ENCODE results near the gene RREB1.
"Not testable (repeated sequence)": the region's sequence is repeated elsewhere in the genome, so short reads cannot be mapped to it uniquely, and the experiment has no call there.

The RREB1 gene

DNA sequence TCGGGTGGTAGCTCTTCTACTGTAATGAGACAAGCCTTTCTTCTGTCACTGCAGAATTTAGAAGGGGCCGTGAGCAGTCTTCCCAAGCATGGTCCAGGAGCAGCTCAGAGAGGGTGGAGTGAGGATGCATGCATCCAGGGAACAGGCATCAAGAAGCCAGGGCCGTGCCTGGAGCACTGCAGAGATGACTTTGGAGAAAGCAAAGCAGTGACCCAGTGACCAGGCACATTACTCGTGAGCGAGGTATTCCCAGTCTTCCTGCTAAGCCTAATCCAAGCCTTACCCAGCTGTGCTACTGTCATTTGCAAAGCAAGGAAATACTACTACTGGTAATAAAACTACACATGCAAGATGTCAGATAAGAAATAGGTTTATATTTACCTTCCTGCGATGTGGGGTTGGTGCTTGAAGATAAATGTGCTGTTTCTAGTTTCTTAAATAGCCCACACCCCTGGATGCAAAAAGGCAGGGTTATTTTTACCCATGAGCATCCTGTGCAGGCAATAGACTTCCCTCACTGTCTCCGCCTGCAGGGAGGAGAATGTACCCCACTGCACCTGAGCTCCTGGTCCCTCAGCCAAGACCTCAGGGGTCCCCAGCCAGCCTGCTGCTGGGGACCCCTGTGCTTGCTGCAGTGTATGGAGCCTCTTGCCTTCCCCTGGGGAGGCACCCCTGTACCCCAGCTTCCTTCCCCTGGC is 142.3 kb downstream of the RREB1 start:
- DNase-seq: no peak

DNA sequence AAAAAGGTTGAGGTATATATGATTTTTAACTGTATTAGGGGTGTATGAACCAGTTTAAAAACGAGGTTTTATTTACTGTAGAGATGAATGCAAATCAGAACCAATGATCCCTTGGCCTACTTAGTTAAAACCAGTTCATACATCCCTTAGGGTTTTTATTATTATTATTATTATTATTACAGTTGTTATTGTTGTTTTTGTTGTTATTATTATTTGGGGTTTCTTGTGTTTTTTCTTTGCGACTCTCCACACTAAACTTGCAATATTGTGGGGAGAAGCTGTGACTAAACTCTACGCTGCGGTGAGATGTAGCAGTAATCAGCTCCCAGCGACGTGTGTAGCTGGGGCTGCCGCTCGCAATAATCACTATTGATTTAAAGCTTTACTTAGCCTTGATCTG is 143.1 kb downstream of the RREB1 start:
- no peak for DNase-seq

DNA sequence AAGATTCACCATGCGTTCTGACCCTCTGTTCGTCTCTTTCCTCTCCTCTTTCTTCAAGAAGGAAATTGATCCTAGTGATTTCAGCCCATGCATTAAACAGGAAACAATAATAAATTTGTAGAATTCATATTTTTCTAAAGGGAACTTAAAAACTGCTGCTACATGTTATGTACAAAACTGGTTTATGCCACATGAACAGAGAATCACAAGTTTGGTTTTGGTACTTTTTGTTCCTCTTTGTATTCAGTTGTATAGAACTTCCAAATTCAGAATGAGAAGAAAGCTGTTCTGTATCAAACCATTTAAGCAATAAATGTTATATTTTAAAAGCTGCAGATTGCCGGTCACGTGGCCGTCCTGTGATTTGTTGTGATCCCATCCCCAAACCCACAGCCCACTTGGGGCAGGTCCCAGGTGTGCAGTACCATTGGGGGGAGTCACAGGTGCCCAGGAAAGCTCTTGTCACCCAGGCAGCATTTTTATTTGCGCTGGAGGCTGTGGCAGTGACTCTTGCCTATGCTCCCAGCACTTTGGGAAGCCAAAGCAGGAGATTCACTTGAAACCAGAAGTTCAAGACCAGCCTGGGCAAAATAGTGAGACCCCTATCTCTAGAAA is 144.0 kb downstream of the RREB1 start:
- no peak for DNase-seq

DNA sequence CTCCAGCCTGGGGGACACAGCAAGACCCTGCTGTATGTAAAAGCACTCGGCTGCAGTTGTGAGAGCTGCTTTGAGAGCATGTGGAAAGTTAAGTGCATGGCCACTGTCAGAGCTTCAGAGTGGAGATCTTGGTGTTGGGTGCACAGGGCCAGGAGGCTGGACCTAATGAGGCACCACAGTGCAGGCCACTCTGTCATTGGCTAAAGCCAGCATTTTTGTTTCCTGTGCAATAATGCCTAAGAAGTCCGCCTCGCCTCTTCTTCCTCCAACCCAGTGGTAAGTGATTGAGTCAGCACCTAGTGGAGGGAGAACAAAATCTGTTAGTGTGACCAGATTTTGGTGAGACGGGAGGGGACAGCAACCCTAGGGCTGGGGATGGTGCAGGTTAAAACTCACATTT is 144.6 kb downstream of the RREB1 start:
- no peak for DNase-seq

DNA sequence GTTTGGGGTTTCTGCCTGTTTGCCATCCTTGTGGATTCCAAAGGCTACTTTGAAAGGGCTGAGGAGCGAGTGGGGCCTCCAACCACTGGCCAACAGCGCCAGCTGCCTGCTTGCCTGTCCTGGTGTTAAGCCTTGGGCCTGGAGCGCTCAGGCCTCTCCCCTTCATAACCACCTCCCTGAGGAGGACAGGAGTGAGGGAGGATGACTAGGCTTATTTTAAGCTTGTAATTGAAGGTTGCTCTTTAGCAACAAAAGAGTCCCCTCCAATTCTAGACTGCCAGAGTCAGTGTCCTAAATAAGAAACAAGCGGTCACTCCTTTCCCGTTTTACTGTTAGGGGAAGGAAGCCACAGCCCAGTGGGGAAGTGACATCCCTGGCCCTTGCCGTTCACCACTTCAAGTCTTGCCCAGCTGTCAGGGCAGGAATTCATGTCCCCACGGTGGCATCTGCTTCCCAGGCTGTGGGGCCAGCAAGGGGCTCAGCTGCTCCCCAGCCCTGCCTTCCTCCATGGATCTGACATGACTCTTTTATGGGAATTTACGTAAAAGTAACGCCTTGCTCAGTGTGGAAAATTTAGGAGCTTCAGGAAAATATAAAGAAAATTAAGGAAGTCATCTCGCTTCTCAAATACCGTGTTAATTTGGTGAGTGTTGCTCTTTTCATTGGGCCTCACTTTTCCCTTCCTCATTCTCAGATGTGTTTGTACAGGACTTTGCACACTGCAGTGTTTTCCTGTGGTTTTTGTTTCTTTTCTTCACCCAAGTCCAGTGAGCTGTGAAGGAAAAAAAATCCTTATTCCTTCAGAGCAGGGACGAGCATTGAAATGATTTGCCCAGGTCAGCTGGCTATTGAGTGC is 147.4 kb downstream of the RREB1 start:
- no peak for DNase-seq

DNA sequence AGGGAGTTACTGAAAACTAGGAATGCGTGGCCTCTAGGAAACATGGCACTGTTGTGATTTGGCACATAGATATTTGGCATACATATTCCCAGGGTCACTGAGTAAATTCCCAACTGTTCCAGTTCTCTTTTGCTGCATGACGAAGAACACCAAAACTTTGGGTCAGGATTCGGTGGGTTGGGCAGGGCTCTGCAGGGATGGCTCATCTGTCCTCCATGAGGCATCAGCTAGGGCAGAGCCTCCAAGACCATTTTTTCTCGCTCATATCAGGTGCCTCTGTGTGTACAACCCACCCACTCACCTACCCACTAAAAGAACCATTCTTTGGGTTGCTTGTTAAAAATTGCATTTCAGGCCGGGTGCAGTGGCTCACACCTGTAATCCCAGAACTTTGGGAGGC is 148.2 kb downstream of the RREB1 start:
- no peak for DNase-seq

DNA sequence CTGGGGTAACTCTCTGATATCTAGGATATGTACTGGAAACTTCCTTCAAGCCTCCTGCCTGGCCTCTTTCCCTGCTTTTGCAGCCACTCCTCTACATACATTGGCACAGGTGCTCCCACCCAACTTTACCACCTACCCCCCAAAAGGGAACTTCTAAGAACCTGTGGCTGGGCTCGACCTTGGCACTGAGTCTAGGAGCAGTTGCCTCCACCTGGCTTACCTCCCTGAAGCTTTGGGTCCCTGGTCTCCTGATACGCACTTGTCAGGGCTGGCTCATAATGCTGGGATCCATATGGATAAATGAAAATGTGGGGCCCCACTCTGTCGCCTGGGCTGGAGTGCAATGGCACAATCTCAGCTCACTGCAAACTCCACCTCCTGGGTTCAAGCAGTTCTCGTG is 149.0 kb downstream of the RREB1 start:
- DNase-seq: no peak

DNA sequence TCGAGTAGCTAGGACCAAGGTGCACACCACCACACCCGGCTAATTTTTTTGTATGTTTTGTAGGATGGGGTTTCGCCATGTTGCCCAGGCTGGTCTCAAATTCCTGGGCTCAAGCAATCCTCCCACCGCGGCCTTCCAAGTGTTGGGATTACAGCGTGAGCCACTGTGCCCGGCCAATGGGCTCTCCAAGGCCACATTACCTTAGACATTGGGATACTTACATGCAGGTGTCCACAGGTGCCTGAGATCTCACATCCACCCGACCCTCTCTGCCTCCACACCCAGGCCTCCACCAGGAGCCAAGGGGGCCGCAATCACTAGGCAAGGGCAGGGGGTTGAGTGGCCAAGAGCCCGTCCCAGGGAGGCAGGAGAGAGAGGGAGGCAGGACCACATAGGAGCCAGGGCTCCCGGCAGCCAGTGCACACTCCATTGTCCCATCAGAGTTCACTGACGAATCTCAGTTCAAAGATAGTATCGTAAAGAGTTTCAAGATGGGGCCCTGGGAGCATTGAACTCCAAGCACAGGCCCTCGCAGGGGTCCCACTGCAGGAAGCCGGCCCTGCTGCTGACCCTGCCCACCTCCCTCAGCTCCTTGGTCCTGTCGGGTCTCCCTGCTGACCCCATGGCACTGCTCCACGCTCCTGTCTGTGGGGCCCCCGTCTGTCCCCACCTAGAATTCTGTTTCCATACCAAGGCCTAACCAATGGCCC is 149.9 kb downstream of the RREB1 start:
- no peak for DNase-seq

DNA sequence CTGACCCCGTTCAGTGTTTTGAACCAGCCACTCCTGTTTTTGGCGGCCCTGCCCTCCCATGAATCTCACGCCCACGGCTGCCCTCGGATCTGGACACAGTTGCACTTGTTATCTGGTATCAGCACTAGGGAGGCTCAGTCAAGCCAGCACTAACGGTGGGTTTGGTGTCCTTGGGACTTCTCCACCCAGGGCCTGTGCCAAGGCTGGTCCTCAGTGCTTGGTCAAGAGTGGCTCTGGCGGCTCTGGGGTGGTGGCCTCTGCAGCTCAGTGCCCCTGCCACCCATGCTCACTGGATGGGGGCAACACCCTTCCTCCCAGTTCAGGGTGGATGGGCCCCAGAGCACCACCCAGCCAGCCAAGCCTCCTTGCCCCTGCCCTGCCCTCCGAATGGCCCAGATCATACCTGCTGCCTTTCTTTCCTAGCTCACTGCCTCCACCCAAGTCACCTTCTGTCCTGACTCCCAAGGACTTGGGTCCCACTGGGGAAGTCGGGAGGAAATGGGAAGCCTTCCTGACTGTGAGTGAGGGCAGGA is 150.5 kb downstream of the RREB1 start:
- DNase-seq: no peak

DNA sequence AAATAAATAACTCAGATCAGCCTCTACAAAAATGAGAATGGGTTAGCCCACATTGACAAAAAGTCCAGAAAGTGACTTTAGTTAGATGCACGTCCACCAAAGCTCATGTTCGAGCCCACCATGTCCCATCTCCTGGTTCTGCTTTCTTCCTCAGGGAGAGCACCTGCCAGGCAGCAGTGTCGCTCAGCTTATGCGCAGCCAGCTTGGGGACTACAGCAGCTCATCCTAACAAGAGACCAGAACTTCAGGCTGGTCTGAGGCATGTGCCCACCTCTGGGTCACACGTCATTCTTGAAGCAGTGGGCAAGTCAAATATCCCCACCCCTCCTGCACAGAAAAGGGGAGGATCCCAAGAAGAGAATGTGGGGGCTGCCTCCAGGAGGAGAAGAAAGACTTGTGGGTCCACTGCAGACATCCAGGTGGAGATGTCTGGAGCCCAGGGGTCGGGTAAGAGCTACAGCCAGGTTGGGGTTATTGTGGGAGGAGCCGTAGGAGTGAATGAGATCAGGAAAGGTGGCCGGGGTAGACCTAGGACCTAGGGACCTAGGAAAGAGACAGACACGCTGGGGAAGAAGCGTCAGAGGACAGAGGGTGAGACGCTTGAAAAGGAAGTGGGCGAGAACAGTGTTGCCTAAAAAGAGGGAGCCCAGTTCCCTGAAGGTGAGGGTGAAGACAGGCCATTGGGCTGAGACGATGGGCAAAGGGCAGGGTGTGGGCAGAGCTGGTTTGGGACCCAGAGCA is 152.7 kb downstream of the RREB1 start:
- no peak for DNase-seq

DNA sequence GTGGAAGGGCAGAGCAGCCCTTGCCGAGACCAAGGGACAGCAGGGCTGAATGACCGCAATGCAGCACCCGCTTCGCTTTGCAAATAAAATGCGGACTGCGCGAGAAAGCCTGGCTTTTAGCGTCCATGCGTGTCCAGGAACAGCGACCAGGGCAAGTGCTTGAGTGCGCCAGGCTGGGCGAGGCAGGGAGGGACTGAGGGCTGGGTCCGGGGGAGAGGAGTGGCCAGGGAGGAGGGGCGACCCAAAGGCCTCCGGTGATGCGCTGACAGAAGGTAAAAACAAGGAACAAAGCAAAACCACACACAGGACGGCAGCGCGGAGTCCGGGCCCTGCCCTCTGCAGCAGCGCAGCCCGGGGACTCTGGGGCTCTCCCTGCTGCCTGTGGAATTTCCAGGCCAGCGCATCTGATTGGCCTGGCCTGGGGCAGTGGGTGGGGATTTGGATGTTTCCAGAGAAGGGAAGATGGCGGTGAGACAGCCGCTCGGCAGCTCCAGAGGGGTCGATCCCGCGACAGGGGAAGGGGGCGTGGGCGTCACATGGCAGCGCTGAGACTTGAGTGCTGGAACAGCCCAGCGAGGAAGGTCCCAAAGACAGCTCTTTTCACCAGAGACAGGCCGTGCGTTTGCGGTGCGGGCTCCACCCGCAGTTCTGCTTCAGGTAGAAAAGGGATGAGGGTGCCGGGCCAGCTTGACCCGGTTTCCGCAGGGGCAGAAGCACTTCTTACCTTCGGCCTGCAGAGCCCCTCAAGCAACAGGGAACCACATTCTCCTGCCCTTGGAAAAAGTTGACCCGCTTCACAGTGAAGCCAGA is 153.5 kb downstream of the RREB1 start:
- no peak for DNase-seq

DNA sequence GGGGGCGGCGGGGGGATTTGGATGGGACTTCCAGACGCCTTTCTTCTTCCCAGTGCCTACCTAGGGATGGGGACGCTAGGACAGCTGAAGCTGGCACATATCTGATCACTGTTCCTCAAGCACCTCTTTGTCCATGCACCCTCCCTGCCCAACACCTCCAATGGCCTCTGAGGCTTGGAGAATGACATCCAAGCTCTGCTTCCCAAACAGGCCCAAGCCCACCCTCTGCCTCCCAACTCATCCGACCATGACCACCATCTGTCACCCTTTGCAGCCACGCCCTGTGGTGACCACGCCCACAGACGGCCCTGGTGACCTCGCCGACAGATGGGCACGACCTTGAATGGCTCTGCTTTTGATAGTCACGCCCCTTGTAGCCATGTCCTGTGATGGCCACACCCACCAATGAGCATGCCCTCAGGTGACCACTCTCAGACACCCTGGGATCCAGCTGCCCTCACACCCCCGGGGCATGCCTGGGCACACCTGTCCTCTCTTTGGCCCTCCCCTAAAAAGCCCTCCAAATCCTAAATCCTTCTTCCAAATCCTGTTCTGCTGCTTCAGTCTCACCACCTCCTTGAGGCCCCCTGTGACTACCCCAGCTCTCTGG is 154.2 kb downstream of the RREB1 start:
- no peak for DNase-seq

DNA sequence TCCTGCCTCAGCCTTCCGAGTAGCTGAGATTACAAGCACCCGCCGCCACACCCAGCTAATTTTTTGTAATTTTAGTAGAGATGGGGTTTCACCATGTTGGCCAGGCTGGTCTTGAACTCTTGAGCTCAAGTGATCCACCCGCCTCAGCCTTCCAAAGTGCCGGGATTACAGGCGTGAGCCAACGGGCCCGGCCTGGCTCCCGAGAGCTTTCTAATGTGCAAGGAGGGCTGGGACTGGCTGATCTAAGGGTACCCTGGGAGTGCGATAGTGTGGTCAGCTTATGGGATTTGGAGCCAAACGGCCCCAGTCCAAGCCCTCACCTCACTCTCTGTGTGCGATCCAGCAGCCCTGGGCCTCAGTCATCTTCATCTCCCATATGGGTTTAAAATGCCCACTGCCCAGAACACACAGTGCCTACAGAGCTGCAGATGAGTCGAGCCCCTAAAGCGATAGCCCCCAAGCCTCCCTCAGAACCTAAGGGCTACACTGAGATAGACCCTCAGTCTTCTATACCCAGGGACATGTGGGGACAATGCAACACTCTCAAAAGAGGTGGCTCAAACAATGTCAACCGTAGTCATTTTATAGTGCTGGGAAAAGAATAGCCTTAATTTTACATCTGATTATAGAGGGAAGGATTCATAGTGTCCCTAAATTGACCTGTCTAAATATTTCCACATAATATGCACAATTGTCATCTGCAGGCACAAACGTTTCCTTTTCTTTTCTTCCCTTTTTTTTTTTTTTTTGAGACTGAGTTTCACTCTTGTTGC is 155.2 kb downstream of the RREB1 start:
- DNase-seq: no peak

DNA sequence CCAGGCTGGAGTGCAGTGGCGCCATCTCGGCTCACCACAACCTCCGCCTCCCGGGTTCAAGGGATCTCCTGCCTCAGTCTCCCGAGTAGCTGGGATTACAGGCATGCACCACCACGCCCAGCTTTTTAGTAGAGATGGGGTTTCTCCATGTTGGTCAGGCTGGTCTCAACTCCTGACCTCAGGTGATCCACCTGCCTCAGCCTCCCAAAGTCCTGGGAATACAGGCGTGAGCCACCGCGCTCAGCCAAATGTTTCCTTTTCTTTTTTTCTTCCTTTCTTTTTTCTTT is 155.7 kb downstream of the RREB1 start:
- DNase-seq: not testable (repeated sequence)

DNA sequence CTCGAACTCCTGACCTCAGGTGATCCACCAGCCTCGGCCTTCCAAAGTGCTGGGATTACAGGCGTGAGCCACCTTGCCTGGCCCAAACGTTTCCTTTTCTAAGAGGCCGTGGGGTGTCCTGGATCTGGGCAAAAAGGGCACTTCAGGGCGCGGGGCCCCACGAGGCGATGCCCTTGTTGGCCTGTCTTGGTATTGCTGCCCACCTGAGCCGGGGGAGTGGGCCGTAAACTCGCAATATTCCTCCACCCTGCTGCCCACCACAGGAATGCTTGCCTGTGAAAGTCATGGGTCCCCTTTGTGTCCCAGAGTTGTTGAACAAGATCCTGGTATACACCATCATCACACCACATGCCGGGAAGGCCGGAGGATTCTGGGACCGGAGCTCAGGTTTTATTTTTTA is 156.3 kb downstream of the RREB1 start:
- DNase-seq: no peak

DNA sequence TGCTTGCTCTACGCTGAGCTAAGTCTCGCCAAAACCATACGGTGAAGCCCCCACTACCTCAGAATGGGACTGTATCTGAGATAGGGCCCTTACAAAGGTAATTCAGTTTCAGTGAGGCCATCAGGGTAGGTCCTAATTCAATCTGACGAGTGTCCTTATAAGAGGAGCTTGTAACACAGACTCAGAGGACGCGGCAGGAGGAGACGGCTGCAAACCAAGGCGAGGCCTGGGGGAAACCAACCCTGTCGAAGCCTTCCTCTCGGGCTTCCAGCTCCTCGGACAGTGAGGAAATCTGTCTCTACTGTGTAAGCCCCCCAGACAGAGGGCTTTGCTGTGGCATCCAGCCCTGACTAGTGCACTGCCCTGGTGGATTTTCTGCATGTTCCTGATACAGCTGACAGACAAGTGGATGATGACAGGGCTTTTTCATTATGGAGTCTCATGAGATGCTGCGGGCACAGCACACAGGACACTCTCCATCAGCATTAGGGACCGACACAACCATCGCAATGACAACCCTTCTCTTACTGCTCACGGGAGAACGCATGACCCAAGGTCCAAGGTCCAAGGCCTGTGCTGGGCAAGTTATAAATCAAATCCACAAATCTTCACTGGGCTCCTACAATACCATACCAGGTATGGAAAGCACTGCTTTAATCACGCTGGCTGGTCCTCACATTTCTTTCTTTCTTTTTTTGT is 157.1 kb downstream of the RREB1 start:
- DNase-seq: no peak

DNA sequence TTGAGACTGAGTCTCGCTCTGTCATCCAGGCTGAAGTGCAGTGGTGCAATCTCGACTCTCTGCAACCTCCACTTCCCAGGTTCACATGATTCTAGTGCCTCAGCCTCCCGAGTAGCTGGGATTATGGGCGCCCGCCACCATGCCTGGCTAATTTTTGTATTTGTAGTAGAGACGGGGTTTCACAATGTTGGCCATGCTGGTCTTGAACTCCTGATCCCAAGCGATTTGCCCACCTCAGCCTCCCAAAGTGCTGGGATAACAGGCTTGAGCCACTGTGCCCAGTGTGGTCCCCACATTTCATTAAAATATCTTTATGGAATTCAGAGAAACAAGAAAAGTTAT is 157.6 kb downstream of the RREB1 start:
- DNase-seq: not testable (repeated sequence)

DNA sequence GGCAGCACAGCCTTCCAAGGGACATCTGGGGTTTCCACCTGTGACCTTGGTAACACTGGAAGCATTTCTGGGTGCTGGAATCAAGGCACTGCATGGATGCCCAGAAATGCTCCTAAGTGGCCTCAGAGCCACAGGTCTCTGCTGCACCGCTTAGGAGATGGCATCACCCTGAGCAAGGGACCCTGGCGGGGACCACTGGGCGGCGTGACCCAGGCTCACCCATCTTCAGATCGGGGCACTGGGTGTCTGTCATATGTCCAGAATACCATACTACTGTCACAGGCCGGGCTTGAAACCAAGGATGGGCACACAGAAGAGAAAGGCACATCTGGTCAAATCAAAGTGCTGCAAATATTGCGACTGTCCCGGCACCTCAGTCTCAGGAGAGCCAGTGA is 159.3 kb downstream of the RREB1 start:
- no peak for DNase-seq

DNA sequence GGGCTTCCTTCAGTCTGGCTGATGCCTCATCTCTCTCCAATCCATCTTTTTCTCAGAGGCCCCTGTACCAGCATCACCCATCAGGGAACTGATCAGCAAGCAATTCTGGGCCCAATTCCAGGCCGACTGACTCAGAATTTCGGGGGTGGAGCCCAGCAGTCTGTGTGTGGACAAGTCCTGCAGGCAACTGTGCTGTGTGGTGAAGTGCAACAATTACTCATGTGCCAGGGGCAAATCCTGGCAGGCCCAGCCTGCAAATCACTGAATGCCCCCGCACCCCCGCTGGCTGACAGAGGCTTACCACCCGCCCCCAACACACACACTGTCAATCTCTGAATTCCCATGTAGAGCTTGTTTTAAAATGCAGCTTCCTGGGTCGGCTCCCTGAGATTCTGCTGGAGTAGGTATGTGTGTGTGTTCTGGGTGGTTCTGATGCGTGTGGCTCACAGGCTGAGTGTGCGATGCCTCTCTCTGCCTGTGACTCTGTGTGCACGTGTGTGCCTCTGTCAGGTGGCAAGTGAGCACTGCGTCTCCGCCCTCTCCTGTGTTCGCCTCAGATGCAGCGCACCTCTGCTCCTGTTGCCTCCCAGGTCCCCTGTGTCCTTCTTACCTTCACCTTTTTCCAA is 159.8 kb downstream of the RREB1 start:
- no peak for DNase-seq

Data from cortex of kidney (tissue), 1 donor.